K562 (cell line): Measurements from ENCODE around the gene NAT14. TPM values are rescaled to one million over a fixed set of nuclear protein-coding genes. Genes with fewer than 3 reads are reported as not detected.

Experiments
- ATF1 ChIP-seq, 2 experiments: fragments of 450-650 bp in 1 of 2; IDR thresholded peaks; 2 replicates each; pipeline ENCODE4 v1.6.1; 2016; ENCODE audit warnings: missing compliant biosample characterization in 1 of 2, missing genetic modification characterization in 1 of 2
- BACH1 ChIP-seq: fragments of 200-800 bp; sonication (Bioruptor generic); IDR thresholded peaks from 2 replicates; pipeline ENCODE4 v1.6.1; 2016; ENCODE audit warnings: missing genetic modification characterization, missing compliant biosample characterization
- CBX1 ChIP-seq: sonication (generic); IDR thresholded peaks from 2 replicates; pipeline ENCODE4 v1.6.1; 2016; ENCODE audit warnings: antibody characterized with exemption, low read depth, mild to moderate bottlenecking
- CREB1 ChIP-seq, 2 experiments: sonication (generic) in 1 of 2; formaldehyde crosslinking in 1 of 2; IDR thresholded peaks; 2 replicates each; pipeline versions ENCODE4 v1.6.1 to v1.8.0; 2012 to 2022; ENCODE audit warnings: inconsistent platforms in 1 of 2, mild to moderate bottlenecking in 1 of 2, missing genetic modification reagents in 1 of 2, moderate library complexity in 1 of 2
- EP400 ChIP-seq: fragments of 450-650 bp; IDR thresholded peaks from 2 replicates; pipeline ENCODE4 v1.6.1; 2017; ENCODE audit warnings: antibody characterized with exemption, mild to moderate bottlenecking, moderate library complexity
- FOSL1 ChIP-seq: fragments of 200-800 bp; sonication (Bioruptor generic); conservative IDR thresholded peaks from 2 replicates; pipeline ENCODE4 v1.6.1; 2016; ENCODE audit warnings: missing genetic modification characterization, missing compliant biosample characterization
- GTF3C2 ChIP-seq: IDR thresholded peaks from 3 replicates; pipeline ENCODE4 v1.6.1; 2011; ENCODE audit warnings: borderline replicate concordance, mild to moderate bottlenecking, moderate library complexity; ENCODE audit not compliant: insufficient read length; ENCODE audit errors: extremely low read depth
- IRF9 ChIP-seq: fragments of 450-650 bp; IDR thresholded peaks from 2 replicates; pipeline ENCODE4 v1.6.1; 2016; ENCODE audit warnings: missing biosample characterization, missing genetic modification characterization
- JUN ChIP-seq, 2 experiments: sonication (generic) in 1 of 2; formaldehyde crosslinking in 1 of 2; IDR thresholded peaks; 2 replicates each; pipeline versions ENCODE4 v1.6.1 to v1.8.0; 2012 to 2022; ENCODE audit warnings: borderline replicate concordance in 2 of 2, mild to moderate bottlenecking in 2 of 2, improper control_type of control experiment in 1 of 2, low read depth in 1 of 2, low read length in 1 of 2, missing genetic modification reagents in 1 of 2
- KLF6 ChIP-seq: fragments of 250-450 bp; sonication (Bioruptor Pico); IDR thresholded peaks from 2 replicates; pipeline ENCODE4 v1.4.0; 2020; ENCODE audit warnings: mild to moderate bottlenecking, moderate library complexity, borderline replicate concordance
- MCM3 ChIP-seq: fragments of 450-650 bp; IDR thresholded peaks from 2 replicates; pipeline ENCODE4 v1.6.1; 2016
- PURB ChIP-seq: sonication (generic); formaldehyde crosslinking; IDR thresholded peaks from 2 replicates; pipeline ENCODE4 v1.9.0; 2021; ENCODE audit warnings: low read depth, mild to moderate bottlenecking, missing genetic modification reagents
- RBBP5 ChIP-seq: fragments of 200-600 bp; sonication (generic); IDR thresholded peaks from 2 replicates; pipeline ENCODE4 v1.6.1; 2012; ENCODE audit warnings: borderline replicate concordance, mild to moderate bottlenecking, low read length, control low read depth, inconsistent platforms; ENCODE audit not compliant: insufficient read depth, poor library complexity, severe bottlenecking
- SMAD2 ChIP-seq: fragments of 150-350 bp; IDR thresholded peaks from 2 replicates; pipeline ENCODE4 v1.6.1; 2014; ENCODE audit warnings: low read depth, mild to moderate bottlenecking, low read length
- SMARCA5 ChIP-seq: fragments of 450-650 bp; IDR thresholded peaks from 2 replicates; pipeline ENCODE4 v1.6.1; 2016
- TEAD1 ChIP-seq, 2 experiments: fragments of 450-650 bp in 1 of 2; sonication (generic) in 1 of 2; formaldehyde crosslinking; IDR thresholded peaks; 2 replicates each; pipeline versions ENCODE4 v1.4.0 to v1.8.0; 2020 to 2022; ENCODE audit warnings: mild to moderate bottlenecking in 2 of 2, missing genetic modification reagents in 1 of 2
- THRB ChIP-seq: fragments of 450-650 bp; formaldehyde crosslinking; conservative IDR thresholded peaks from 2 replicates; pipeline ENCODE4 v1.4.0; 2022; ENCODE audit warnings: mild to moderate bottlenecking, missing genetic modification characterization
- ZNF699 ChIP-seq: fragments of 250-450 bp; sonication (Bioruptor Pico); IDR thresholded peaks from 2 replicates; pipeline ENCODE4 v1.8.0; 2021; ENCODE audit warnings: mild to moderate bottlenecking, moderate library complexity; ENCODE audit not compliant: insufficient replicate concordance
- polyA plus RNA-seq, 8 experiments: library from polyadenylated mRNA; depleted of rRNA in 4 of 8; stranded (reverse) in 5 of 8; unstranded in 3 of 8; fragments of >200 nt; fragmentation: Nextera tagmentation in 2 of 8; fragmentation: Illumina TruSeq in 1 of 8; extraction: Ambion mirVana in 2 of 8; extraction: Trizol in 1 of 8; gene quantifications; 2 replicates each; pipeline versions ENCODE4 v1.2.1 to v1.2.3, GENCODE V29; 2011 to 2014; ENCODE audit warnings: inconsistent platforms in 1 of 8, missing spikeins in 1 of 8
- total RNA-seq, 7 experiments: library from RNA; depleted of rRNA in 6 of 7; stranded (reverse); fragments of >200 nt in 6 of 7; fragmentation: Illumina TruSeq in 2 of 7; extraction: Trizol in 2 of 7; gene quantifications; 2 replicates each; pipeline versions ENCODE4 v1.2.1 to v1.2.3, GENCODE V29; 2011 to 2021; ENCODE audit warnings: low replicate concordance in 1 of 7
- TF ChIP-seq, protein P1 (sequence below): sonication (generic); formaldehyde crosslinking; IDR thresholded peaks from 2 replicates; pipeline ENCODE4 v1.8.1; 2022; ENCODE audit warnings: missing genetic modification reagents

NAT14 gene
- total and polyA plus RNA-seq, 9 of the 15 experiments (the other 6 are each of a cell fraction or from before 2014, with no cell fraction given), result 2.4 to 77.0 (median 26.7) TPM

- TF ChIP-seq GTF3C2 (no peak), THRB (CRISPR knock-in tag) (peak; percentile 69; the same call in 1 of the 2 replicates), JUN (IDR thresholded peaks at IDR 0.05; ENCODE audit: borderline replicate concordance, low read depth, low read length) (peak; percentile 91), JUN (CRISPR knock-in tag; IDR thresholded peaks at IDR 0.05; ENCODE audit: borderline replicate concordance) (peak; percentile 49; the same call in 1 of the 2 replicates), EP400 (no peak), CREB1 (IDR thresholded peaks at IDR 0.05) (peak; percentile 83), CREB1 (CRISPR knock-in tag; IDR thresholded peaks at IDR 0.05) (peak; percentile 67), CBX1 (no peak), PURB (CRISPR knock-in tag) (no peak), ZNF699 (no peak), FOSL1 (tag) (peak; percentile 78), MCM3 (0 out of 2 replicates have a peak, but pooled peaks have one; percentile 56), ATF1 (CRISPR knock-in tag; IDR thresholded peaks at IDR 0.05) (no peak), ATF1 (tag; IDR thresholded peaks at IDR 0.05) (peak; percentile 81), SMAD2 (no peak), TEAD1 (CRISPR knock-in tag; IDR thresholded peaks at IDR 0.05) (0 out of 4 replicates have a peak, but pooled peaks of 1 of the 2 experiments have one; percentile 36), KLF6 (no peak), BACH1 (tag) (peak; percentile 29; the same call in 1 of the 2 replicates), RBBP5 (no peak), SMARCA5 (0 out of 2 replicates have a peak, but pooled peaks have one; percentile 62), IRF9 (tag) (0 out of 2 replicates have a peak, but pooled peaks have one; percentile 33)
- TF ChIP-seq, protein P1, sequence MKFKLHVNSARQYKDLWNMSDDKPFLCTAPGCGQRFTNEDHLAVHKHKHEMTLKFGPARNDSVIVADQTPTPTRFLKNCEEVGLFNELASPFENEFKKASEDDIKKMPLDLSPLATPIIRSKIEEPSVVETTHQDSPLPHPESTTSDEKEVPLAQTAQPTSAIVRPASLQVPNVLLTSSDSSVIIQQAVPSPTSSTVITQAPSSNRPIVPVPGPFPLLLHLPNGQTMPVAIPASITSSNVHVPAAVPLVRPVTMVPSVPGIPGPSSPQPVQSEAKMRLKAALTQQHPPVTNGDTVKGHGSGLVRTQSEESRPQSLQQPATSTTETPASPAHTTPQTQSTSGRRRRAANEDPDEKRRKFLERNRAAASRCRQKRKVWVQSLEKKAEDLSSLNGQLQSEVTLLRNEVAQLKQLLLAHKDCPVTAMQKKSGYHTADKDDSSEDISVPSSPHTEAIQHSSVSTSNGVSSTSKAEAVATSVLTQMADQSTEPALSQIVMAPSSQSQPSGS (CRISPR knock-in tag), result peak; percentile 74; the same call in 1 of the 2 replicates
These were observed 34.7 kb downstream of the NAT14 start (continued) for GRCh38 chr19:55519451-55520311.
